Measurements from ENCODE around the gene KRT79.

- TF ChIP-seq CTCF (IDR thresholded peaks at IDR 0.05; ENCODE audit: low read depth, low read length, poor library complexity, severe bottlenecking) (no peak), EZH2phosphoT487 (IDR thresholded peaks at IDR 0.05; ENCODE audit: borderline replicate concordance, low read length) (no peak)
Observed at GRCh38 chr12:52814710-52815155, 19.4 kb downstream of the KRT79 start.

All from DOHH2 (cell line).